ENCODE results near the gene METTL27. TPM values are rescaled to one million over a fixed set of nuclear protein-coding genes. Genes with fewer than 3 reads are reported as not detected.

Gene METTL27
- total RNA-seq, 1 experiment from 2014 or later = 1.7 TPM

GRCh38 chr7:73858807-73859206 is 16.5 kb upstream of the METTL27 start:
- TF ChIP-seq CTCF (IDR thresholded peaks at IDR 0.05; ENCODE audit: insufficient read depth in 1 of 2, low read depth in 1 of 2, low read length in 1 of 2, severe bottlenecking in 1 of 2, unreplicated experiment in 1 of 2) = no peak
- H3K4me1 ChIP-seq = 0 out of 2 replicates have a peak, but pooled peaks cover 5% of the 10 kb centered on the region
- no peaks in the 10 kb centered on the region for H3K27me3 ChIP-seq (replicated peaks; ENCODE audit: control insufficient read depth, insufficient read depth, low read length)
- Mint-ChIP-seq H3K9me3 (ENCODE audit: unreplicated experiment) (no peaks in the 10 kb centered on the region), H3K36me3 (ENCODE audit: insufficient read depth, unreplicated experiment) (no peaks in the 10 kb centered on the region), H3K4me1 (ENCODE audit: low read depth, unreplicated experiment) (no peaks in the 10 kb centered on the region), H3K27ac (ENCODE audit: unreplicated experiment) (no peak overlapping the region), H3K27me3 (ENCODE audit: insufficient read depth, unreplicated experiment) (peaks cover 3% of the 10 kb centered on the region), H3K4me3 (ENCODE audit: unreplicated experiment) (no peak overlapping the region)
- ChIA-PET POLR2A (interaction anchor here (0.9 kb wide), 1 partner anchor 120 kb away, joined by 3 read pairs; the partner anchor contains the start of gene ABHD11), CTCF (no interaction called here)
- H3K9me3 ChIP-seq = peaks cover 4% of the 10 kb centered on the region; the same call in 1 of the 2 replicates
- no TSS peak for BruUV-seq (replicated peaks)
- intact Hi-C loops (cut with micrococcal nuclease; ENCODE audit: unreplicated experiment) = loop anchor here (10.0 kb wide), 1 partner anchor 64 kb away; no protein-coding TSS in a partner anchor
- no peak for DNase-seq
- H3K36me3 ChIP-seq (ENCODE audit: control insufficient read depth, insufficient read depth, low read length) = no peaks in the 10 kb centered on the region
- H3K4me3 ChIP-seq (ENCODE audit: low read depth, low read length) = no peak overlapping the region

- Mint-ChIP-seq H3K9me3 (ENCODE audit: unreplicated experiment) (no peaks in the 10 kb centered on the region), H3K27me3 (ENCODE audit: insufficient read depth, unreplicated experiment) (peaks cover 3% of the 10 kb centered on the region), H3K4me3 (ENCODE audit: unreplicated experiment) (no peak overlapping the region), H3K36me3 (ENCODE audit: insufficient read depth, unreplicated experiment) (no peaks in the 10 kb centered on the region), H3K27ac (ENCODE audit: unreplicated experiment) (no peak overlapping the region), H3K4me1 (ENCODE audit: low read depth, unreplicated experiment) (peaks cover 5% of the 10 kb centered on the region)
- Histone ChIP-seq H3K4me3 (ENCODE audit: low read depth, low read length) (no peak overlapping the region), H3K9me3 (peaks cover 4% of the 10 kb centered on the region; the same call in 1 of the 2 replicates), H3K4me1 (peaks cover 12% of the 10 kb centered on the region), H3K36me3 (ENCODE audit: control insufficient read depth, insufficient read depth, low read length) (no peaks in the 10 kb centered on the region), H3K27me3 (replicated peaks; ENCODE audit: control insufficient read depth, insufficient read depth, low read length) (no peaks in the 10 kb centered on the region)
- no peak for DNase-seq
- intact Hi-C loops (cut with micrococcal nuclease; ENCODE audit: unreplicated experiment) = loop anchor here (10.0 kb wide), 1 partner anchor 62 kb away; no protein-coding TSS in a partner anchor
- ChIA-PET CTCF (interaction anchor here (0.6 kb wide), 1 partner anchor 703 kb away, joined by 3 read pairs; no protein-coding TSS in a partner anchor), POLR2A (interaction anchor here (0.5 to 1.2 kb wide), 2 partner anchors 28 to 96 kb away, joined by 3 to 5 read pairs; no protein-coding TSS in a partner anchor)
- BruUV-seq (replicated peaks) = no TSS peak
- no peak for TF ChIP-seq CTCF (IDR thresholded peaks at IDR 0.05; ENCODE audit: insufficient read depth in 1 of 2, low read depth in 1 of 2, low read length in 1 of 2, severe bottlenecking in 1 of 2, unreplicated experiment in 1 of 2)
Measured at GRCh38 chr7:73856941-73857340, 14.6 kb upstream of the METTL27 start.

GRCh38 chr7:73852500-73852899 is 10.2 kb upstream of the METTL27 start:
- Histone ChIP-seq H3K27me3 (replicated peaks; ENCODE audit: control insufficient read depth, insufficient read depth, low read length) (no peaks in the 10 kb centered on the region), H3K4me1 (peaks cover 28% of the 10 kb centered on the region), H3K4me3 (ENCODE audit: low read depth, low read length) (no peak overlapping the region), H3K36me3 (ENCODE audit: control insufficient read depth, insufficient read depth, low read length) (no peaks in the 10 kb centered on the region), H3K9me3 (no peaks in the 10 kb centered on the region)
- H3K4me1 Mint-ChIP-seq (ENCODE audit: low read depth, unreplicated experiment) = peaks cover 38% of the 10 kb centered on the region
- H3K4me3 Mint-ChIP-seq (ENCODE audit: unreplicated experiment) = no peak overlapping the region
- no peak for DNase-seq
- peak overlapping the region; percentile 87 for H3K27ac Mint-ChIP-seq (ENCODE audit: unreplicated experiment)
- POLR2A ChIA-PET = interaction anchor here (0.6 to 1.0 kb wide), 2 partner anchors 18 to 25 kb away, joined by 3 to 7 read pairs; no protein-coding TSS in a partner anchor
- H3K9me3 Mint-ChIP-seq (ENCODE audit: unreplicated experiment) = no peaks in the 10 kb centered on the region
- CTCF ChIA-PET = interaction anchor here (0.9 kb wide), 1 partner anchor 157 kb away, joined by 7 read pairs; no protein-coding TSS in a partner anchor
- intact Hi-C loops (cut with micrococcal nuclease; ENCODE audit: unreplicated experiment) = loop anchor here (10.0 kb wide), 1 partner anchor 58 kb away; no protein-coding TSS in a partner anchor
- no peak for TF ChIP-seq CTCF (IDR thresholded peaks at IDR 0.05; ENCODE audit: insufficient read depth in 1 of 2, low read depth in 1 of 2, low read length in 1 of 2, severe bottlenecking in 1 of 2, unreplicated experiment in 1 of 2)
- H3K36me3 Mint-ChIP-seq (ENCODE audit: insufficient read depth, unreplicated experiment) = no peaks in the 10 kb centered on the region
- H3K27me3 Mint-ChIP-seq (ENCODE audit: insufficient read depth, unreplicated experiment) = no peaks in the 10 kb centered on the region
- BruUV-seq (replicated peaks) = no TSS peak

Data from Caco-2 (cell line).